Thymus (tissue), 11 donors: ENCODE data around the gene GCN1. TPM values are rescaled to one million over a fixed set of nuclear protein-coding genes. Genes with fewer than 3 reads are reported as not detected.
"Not testable (repeated sequence)": the region's sequence is repeated elsewhere in the genome, so short reads cannot be mapped to it uniquely, and the experiment has no call there.

Experiments
- DNase-seq, 9 donors: peaks; one replicate each; pipeline ENCODE4 v3.0.0-alpha.2; 2013; ENCODE audit warnings: low spot score in 9 of 9, low read depth in 6 of 9, missing footprints in 1 of 9
- H3K27ac ChIP-seq, 2 donors: one replicate each; pipeline ENCODE4 v1.5.1; 2013; ENCODE audit warnings: control low read depth in 1 of 2, low read depth in 1 of 2, low read length in 1 of 2, mild to moderate bottlenecking in 1 of 2, moderate library complexity in 1 of 2
- H3K27me3 ChIP-seq, 2 donors: one replicate each; pipeline ENCODE4 v1.5.1; 2013; ENCODE audit warnings: low read length in 1 of 2; ENCODE audit not compliant: control insufficient read depth in 2 of 2, insufficient read depth in 1 of 2
- H3K36me3 ChIP-seq, 2 donors: one replicate each; pipeline ENCODE4 v1.5.1; 2013; ENCODE audit warnings: low read length in 1 of 2, mild to moderate bottlenecking in 1 of 2, moderate library complexity in 1 of 2; ENCODE audit not compliant: control insufficient read depth in 2 of 2, insufficient read depth in 2 of 2
- H3K4me1 ChIP-seq, 2 donors: one replicate each; pipeline ENCODE4 v1.5.1; 2013; ENCODE audit warnings: low read length in 2 of 2; ENCODE audit not compliant: control insufficient read depth in 2 of 2, insufficient read depth in 2 of 2
- H3K4me3 ChIP-seq, 2 donors: one replicate each; pipeline ENCODE4 v1.5.1; 2013; ENCODE audit warnings: low read length in 2 of 2, control low read depth in 1 of 2, mild to moderate bottlenecking in 1 of 2
- H3K9me3 ChIP-seq, 2 donors: one replicate each; pipeline ENCODE4 v1.5.1; 2013; ENCODE audit warnings: low read length in 1 of 2, mild to moderate bottlenecking in 1 of 2; ENCODE audit not compliant: control insufficient read depth in 2 of 2, insufficient read depth in 1 of 2
- WGBS: extraction: QIAGEN DNeasy Blood & Tissue Kit; methylation state at CpG from one replicate; pipeline ENCODE4 v1.1.7; 2013; 5-methylcytosine and 5-hydroxymethylcytosine counted together
- polyA plus RNA-seq: library from polyadenylated mRNA; stranded (reverse); fragments of 200-250 nt; gene quantifications from one replicate; pipeline ENCODE4 v1.2.3, GENCODE V29; 2013
- total RNA-seq: library from RNA; stranded (reverse); fragments of 120-200 nt; gene quantifications from one replicate; pipeline ENCODE4 v1.2.4, GENCODE V29; 2013
- donor health status: healthy.

The GCN1 gene
- total and polyA plus RNA-seq, 2 donors: 22.4 to 34.5 TPM

DNA sequence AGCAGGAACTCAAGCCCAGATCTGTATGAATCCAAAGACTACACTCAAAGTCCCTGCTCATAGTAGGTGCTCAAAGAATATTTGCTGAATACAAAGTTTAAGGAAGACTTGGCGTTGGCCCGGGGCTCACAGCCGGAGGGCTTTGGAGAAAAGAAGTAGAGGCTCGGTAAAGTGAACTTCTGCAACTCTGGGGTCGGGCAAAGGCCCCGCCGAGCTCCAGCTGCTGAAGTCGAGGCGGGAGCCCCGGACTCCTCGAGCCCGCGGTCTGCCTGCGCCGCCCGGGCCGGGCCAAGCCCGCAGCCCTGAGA is 335 bp downstream of the GCN1 start:
- Histone ChIP-seq H3K36me3 (peaks cover 47 to 59% of the 10 kb centered on the region in 2 donors), H3K4me1 (peaks cover 16 to 33% of the 10 kb centered on the region in 2 donors), H3K27me3 (no peaks in the 10 kb centered on the region), H3K27ac (peak overlapping the region; percentile 43 to 82), H3K4me3 (peak overlapping the region; percentile 55 to 97), H3K9me3 (no peaks in the 10 kb centered on the region)
- WGBS: 2% methylated on average over 18 of the region's 18 CpGs
- no peak for DNase-seq

DNA sequence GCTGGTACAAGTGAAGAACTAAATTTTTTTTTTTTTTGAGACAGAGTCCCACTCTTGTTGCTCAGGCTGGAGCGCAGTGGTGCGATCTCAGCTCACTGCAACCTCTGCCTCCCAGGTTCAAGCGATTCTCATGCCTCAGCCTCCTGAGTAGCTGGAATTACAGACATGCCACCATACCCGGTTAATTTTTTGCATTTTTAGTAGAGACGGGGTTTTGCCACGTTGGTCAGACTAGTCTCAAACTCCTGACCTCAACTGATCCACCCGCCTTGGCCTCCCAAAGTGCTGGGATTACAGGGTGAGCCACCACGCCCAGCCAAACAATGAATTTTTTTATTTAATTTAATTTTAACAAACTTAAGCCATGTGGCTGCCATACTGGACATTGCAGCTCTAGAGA is 1.2 kb downstream of the GCN1 start:
- H3K4me3 ChIP-seq, DNase-seq, H3K27ac ChIP-seq, H3K9me3 ChIP-seq, H3K27me3 ChIP-seq: not testable (repeated sequence)
- 94% methylated on average over 8 of the region's 8 CpGs for WGBS
- H3K4me1 ChIP-seq: peaks cover 13 to 27% of the 10 kb centered on the region in 2 donors
- H3K36me3 ChIP-seq: peaks cover 40 to 58% of the 10 kb centered on the region in 2 donors

DNA sequence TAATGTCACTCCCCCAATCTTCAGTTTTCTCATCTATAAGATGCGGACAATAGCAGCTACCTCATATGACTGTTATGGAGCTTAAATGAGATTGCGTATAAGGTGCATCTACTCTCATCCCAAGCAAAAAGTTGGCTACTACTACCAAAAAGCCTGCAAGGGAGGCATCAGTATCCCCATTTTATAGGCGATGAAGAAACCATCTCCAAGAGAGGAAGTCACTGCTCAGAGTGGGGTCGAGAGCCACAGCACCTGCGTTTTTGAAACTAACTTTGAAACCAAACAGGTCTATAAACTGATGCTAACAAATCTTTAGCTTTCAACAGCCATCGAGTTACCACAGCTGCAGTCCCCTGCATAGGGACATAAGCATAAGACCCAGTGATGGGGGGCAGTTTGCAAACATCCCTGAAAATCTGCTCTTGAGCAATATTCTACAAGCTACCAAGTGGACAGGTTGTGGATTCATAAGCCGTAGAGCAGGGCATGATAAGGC is 3.5 kb downstream of the GCN1 start:
- no peaks in the 10 kb centered on the region for H3K27me3 ChIP-seq
- H3K36me3 ChIP-seq: peaks cover 36 to 56% of the 10 kb centered on the region in 2 donors
- no peak overlapping the region for H3K27ac ChIP-seq
- 93% methylated on average over 7 of the region's 7 CpGs for WGBS
- no peak overlapping the region for H3K4me3 ChIP-seq
- H3K4me1 ChIP-seq: peaks cover 13 to 17% of the 10 kb centered on the region in 2 donors
- H3K9me3 ChIP-seq: no peaks in the 10 kb centered on the region
- no peak for DNase-seq

DNA sequence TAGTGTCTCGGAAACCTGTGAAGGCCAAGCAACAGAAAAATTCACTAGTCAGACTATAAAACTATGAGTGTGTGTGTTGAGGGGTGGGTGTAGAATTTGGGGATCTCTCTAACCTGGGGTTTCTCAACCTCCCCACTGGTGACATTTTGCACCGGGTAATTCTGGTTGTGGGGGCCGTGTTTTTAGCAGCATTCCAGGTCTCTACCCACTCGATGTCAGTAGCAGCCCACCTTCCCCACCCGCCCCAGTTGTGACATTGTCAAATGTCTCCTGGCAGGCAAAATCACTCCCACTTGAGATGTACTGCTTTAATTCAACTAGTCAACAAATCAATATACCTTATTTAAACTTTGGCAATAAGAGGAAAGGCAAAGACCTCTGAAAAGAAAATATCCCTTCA is 4.1 kb downstream of the GCN1 start:
- H3K4me3 ChIP-seq: no peak overlapping the region
- peaks cover 13 to 14% of the 10 kb centered on the region in 2 donors for H3K4me1 ChIP-seq
- DNase-seq: no peak
- H3K27me3 ChIP-seq: no peaks in the 10 kb centered on the region
- no peak overlapping the region for H3K27ac ChIP-seq
- peaks cover 32 to 58% of the 10 kb centered on the region in 2 donors for H3K36me3 ChIP-seq
- H3K9me3 ChIP-seq: no peaks in the 10 kb centered on the region
- WGBS: 97% methylated on average over 5 of the region's 5 CpGs

DNA sequence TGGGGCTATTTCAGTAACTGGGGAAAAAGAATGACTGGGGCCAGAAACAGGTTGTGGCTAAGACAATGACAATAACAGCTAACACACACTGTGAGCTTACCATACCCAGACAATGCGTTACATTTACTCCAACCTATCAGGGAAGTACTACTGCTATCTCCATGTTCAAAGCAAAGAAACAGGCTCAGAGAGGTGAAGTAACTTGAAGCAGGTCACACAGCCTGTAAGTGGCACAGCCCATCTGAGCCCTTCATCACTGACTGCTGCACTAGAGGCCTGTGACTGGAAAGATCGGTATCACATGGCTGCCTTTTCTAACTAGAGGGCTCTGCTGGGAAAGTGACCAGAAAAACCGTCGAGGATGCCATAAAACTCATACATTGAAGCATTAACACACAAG is 7.9 kb downstream of the GCN1 start:
- peaks cover 62 to 88% of the 10 kb centered on the region in 2 donors for H3K36me3 ChIP-seq

DNA sequence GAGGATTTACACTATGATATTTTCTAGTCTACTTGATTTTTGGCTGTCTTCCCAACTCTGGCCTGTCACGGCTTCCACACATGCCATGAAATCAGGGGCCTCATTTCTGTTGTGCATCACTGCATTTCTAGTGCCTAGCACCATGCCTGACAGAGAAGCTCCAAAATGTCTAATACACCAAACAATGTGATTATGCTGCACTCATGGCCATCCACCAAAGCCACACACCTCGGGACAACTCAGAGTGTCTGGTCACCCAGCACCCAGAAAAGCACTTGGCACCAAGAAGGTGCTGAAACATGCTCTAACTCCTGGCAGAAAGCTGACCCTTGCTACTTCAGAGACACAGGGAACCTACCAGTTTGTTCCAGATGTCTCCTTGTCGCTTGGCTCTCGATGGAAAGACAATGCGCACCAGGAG is 11.3 kb downstream of the GCN1 start:
- DNase-seq: no peak
- WGBS: 98% methylated on average over 5 of the region's 5 CpGs
- Histone ChIP-seq H3K4me3 (no peak overlapping the region), H3K27ac (no peak overlapping the region), H3K9me3 (no peaks in the 10 kb centered on the region), H3K36me3 (peaks cover 57 to 81% of the 10 kb centered on the region in 2 donors), H3K4me1 (no peaks in the 10 kb centered on the region), H3K27me3 (no peaks in the 10 kb centered on the region)

More for the DNA sequence above, 7.9 kb downstream of the GCN1 start:
- Histone ChIP-seq H3K9me3 (no peaks in the 10 kb centered on the region), H3K27ac (no peak overlapping the region), H3K27me3 (no peaks in the 10 kb centered on the region), H3K4me1 (no peaks in the 10 kb centered on the region), H3K4me3 (no peak overlapping the region)
- 98% methylated on average over 4 of the region's 4 CpGs for WGBS
- DNase-seq: no peak

DNA sequence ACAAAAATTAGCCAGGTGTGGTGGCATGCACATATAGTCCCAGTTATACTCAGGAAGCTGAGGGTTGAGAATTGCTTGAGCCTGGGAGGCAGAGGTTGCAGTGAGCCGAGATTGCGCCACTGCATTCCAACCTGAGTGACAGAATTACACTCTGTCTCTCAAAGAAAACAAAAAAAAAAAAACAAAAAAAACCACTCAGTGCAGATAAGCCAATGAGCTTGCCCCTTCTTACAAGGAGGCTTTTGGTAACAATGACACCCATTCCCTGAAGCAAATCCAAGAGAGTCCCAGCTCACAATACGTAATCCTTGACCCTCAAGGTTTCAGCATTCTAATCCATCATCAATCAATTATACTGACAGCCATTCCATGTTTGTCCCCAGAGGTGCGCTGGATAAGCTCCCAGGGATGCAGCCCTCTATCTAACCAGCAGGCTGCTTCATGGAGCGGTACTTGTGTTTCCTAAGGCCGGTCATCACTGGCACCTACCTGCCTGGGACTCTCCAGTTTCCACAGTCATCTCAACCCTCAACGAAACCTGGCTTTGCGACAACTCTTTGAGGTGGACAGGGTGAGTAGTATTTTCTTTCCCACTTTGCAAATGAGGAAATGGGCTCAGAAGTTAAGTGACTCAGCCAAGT is 12.4 kb downstream of the GCN1 start:
- Histone ChIP-seq H3K27me3 (no peaks in the 10 kb centered on the region), H3K36me3 (peaks cover 62 to 82% of the 10 kb centered on the region in 2 donors), H3K4me3 (no peak overlapping the region), H3K27ac (no peak overlapping the region), H3K4me1 (no peaks in the 10 kb centered on the region), H3K9me3 (no peaks in the 10 kb centered on the region)
- no peak for DNase-seq
- WGBS: 94% methylated on average over 8 of the region's 8 CpGs

DNA sequence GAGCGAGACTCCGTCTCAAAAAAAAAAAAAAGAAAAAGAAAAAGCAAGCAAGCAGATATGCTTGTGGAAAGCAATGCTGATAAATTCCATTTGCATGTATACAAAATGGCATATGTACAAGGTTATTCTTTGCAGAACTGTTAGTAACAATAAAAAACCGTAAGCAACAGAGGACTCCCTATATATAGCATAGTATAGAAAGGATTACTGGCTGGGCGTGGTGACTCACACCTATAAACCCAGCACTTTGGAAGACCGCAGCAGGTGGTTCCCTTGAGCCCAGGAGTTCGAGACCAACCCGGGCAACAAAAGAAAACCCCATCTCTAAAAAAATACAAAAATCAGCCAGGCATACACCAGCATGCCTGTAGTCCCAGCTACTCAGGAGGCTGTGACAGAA is 13.5 kb downstream of the GCN1 start:
- Histone ChIP-seq H3K36me3 (peaks cover 61 to 82% of the 10 kb centered on the region in 2 donors), H3K27ac (no peak overlapping the region), H3K9me3 (no peaks in the 10 kb centered on the region), H3K4me3 (no peak overlapping the region), H3K4me1 (no peaks in the 10 kb centered on the region), H3K27me3 (no peaks in the 10 kb centered on the region)
- no peak for DNase-seq
- 98% methylated on average over 7 of the region's 7 CpGs for WGBS

DNA sequence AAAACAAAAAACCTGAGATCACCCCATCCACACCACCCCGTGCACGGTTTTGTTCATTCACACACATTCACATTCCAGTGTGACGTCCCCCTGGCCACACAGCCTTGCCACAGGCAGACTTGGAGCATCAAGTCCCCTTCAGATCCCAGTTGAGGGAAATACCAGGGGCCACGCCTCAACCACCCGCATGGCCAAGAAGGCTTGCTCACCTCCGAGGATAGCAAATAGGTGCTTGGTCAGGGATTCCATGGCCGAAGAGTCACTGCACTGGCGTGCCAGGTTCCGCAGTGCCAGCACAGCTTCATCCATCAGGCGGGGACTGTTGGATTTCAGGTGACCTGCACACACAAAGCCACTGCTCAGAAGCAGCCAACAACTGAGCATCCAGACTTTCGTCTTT is 19.0 kb downstream of the GCN1 start:
- 98% methylated on average over 11 of the region's 11 CpGs for WGBS
- Histone ChIP-seq H3K9me3 (no peaks in the 10 kb centered on the region), H3K4me1 (no peaks in the 10 kb centered on the region), H3K36me3 (peaks cover 74 to 85% of the 10 kb centered on the region in 2 donors), H3K27ac (no peak overlapping the region), H3K4me3 (no peak overlapping the region), H3K27me3 (no peaks in the 10 kb centered on the region)
- no peak for DNase-seq
